ENCODE results near the gene DAW1. TPM values are rescaled to one million over a fixed set of nuclear protein-coding genes. Genes with fewer than 3 reads are reported as not detected.

DAW1 gene
- total RNA-seq, 1 donor from 2014 or later = not detected

DNA sequence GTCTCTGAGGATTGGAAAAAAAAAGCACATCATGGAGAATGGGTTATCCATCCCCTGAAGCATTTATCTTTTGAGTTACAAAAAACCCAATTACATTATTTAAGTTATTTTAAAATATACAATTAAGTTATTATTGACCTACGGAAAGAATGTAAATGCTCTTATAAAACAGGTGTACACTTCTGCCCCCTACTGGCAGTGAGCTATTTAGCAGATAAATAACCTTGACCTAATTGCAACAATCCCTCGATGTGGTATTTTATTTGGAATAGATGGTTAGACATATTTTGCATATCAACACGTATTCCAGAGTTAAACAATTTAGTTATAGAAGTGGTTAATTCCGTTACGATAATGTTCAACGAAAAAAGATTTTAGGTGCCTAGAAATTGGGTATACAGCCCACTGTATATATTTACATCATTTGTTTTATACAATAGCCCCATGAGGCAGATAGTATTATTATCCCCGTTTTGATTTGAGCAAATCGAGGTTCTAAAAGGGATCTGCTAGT, 9.1 kb upstream of the DAW1 start:
- DNase-seq = peak; percentile 85

DNA sequence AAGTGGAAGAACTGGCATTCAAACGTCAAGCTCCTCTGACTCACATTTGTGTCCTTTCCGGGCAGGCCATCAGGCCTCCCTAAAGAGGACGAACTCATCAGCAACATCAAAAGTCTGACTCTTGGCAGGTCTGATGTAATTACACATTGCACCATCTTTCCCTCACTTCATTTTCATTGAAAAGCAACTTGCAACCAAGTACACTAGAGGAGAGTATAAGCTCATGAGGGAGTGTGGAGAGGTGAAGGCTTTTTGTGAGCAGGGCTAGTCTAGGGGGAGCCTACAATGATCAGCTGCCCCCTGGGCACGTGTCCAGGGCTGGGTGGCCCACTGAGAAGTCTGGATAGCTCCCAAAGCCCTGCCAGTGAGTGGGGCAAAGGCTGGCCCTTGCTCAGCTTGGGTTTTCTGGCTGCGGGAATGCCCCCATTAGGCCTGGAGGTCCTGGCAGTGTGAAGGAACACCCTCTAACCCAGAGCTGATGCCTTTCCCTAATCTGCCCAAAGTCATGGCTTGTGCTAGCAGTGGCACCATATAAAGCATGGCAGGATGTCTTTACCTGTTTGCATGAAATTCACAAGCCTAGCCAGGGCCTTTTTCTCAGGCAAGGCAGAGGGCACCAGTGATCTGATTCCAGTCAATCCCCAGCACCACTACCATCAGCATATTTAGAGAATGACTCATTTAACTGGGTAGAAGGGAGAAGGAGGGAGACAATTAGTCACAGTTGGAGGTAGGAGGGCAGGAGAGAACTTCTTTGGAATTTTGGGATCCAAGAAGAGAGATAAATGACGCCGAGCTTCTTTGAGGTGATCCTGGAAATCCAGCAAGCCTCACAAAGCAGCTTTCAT, 8.5 kb upstream of the DAW1 start:
- peak; percentile 77 for DNase-seq

DNA sequence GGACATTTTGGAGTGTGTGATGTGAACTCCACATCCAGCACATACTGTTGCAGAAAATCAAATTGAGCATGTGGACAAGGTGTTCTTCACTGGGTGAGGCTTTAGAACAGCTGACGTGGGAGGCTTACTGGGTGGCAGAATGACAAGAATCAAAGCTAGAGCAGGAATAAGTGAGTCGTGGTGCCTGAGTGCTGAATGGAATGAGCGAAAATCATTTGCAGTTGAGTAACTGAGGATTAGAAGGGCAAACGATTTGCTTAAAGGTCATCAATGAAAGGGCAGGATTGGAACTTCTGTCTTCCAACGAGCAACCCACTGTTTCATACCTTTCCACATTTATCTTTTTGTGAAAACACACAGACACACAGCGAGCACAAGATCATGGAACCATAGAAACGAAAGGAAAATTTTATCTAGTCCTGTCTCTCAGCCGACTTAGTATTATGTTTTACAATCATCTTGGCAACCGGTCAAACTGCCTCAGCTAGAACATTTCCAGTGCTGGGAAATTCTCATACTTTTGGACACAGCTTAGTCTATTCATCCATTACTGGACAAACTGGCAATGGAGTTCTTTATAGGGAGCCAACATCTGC, 7.2 kb upstream of the DAW1 start:
- DNase-seq = no peak

DNA sequence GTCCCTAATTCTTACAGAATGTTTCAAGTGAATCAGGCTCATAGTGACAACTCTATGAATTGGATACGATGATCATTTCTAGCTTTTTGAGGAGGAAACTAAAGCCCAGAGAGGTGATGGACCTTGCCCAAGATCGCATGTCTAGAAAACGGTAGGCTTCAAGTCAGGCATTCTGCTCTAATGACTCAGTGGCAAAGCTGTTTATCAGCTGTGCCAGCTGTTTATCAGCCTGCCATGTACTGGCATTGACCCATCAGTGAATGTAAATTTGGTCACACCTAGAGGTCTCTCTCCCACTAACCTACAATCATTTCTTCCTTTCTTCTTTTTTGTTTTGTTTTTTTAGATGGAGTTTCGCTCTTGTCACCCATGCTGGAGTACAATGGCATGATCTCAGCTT, 6.1 kb upstream of the DAW1 start:
- no peak for DNase-seq

- no peak for DNase-seq
These were observed 4.0 kb upstream of the DAW1 start for GRCh38 chr2:227867386-227867785.

DNA sequence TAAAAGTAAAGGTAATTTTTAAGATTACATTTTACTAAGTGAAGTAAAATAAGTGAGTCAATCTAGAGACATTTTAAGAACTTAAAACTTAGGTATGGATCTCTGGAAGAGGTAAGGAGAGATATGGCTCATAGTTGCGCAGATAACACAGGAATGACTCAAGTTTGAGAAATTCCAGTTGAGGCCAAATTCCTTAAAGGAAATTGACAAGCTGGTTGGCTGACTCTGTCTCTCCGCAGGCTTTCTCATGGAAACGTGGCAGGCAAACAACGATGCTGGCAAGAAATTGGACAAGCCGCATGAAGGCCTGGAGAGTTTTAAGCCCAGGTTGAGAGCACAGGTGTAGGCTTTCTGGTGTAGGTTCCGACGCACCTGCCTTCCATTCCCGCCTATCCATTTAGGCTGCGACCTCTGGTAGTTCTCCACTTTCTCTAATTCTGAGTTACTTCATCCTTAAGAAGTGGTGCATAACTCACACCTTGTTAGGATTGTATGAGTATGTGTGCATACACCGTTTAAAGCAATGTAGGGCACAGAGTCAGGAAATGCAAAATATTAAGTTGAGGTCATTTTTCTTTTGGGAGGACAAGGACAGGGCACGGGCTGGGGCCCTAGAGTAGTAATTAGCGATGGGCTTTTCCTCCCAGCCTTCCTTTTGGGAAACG, 589 bp upstream of the DAW1 start:
- peak; percentile 71 for DNase-seq

- DNase-seq = no peak
These were observed 1.2 kb downstream of the DAW1 start for GRCh38 chr2:227872676-227873075.

DNA sequence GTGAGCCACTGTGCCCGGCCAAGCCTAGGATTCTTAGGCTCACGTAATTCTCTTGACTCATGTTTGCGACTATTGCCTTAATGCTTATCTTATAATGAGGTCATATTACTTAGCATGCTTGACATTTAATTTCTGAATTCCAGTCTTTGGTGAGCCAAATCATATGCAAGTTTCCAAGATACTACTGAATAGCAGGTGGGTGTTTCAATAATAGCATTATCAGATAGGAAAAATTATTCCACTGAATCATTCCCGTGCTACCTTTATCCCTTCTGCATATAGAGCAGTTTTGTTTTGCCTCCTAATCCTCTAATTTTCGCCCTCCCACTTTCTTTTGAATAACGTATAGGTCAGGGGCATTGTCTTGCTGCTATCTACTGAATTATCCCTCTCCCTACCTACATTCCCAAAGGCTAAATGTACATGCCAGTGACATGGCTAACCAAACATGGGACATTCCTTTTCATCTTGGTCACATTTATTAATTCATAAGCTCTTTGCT, 4.9 kb downstream of the DAW1 start:
- no peak for DNase-seq

GRCh38 chr2:227877421-227878310, 6.2 kb downstream of the DAW1 start:
- no peak for DNase-seq

DNA sequence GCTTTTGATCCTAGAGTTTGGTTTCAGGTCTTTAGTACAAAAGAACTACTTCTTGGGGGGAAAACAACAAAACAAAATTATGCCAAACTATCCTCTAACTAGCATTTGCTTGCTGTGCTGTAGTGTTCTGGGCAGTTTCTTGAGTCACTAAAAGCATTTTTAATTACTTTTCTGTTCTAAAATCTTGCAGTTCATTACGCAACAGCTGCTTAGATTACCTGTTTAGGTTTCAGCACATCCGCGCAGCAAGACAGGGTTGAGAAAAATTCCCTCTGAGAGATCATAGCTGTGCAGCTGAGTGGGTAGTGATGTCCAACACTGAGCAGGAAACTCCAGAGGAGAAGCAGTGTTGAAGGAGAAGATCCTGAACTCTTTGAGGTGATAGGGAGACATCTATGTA, 9.0 kb downstream of the DAW1 start:
- DNase-seq = no peak

DNA sequence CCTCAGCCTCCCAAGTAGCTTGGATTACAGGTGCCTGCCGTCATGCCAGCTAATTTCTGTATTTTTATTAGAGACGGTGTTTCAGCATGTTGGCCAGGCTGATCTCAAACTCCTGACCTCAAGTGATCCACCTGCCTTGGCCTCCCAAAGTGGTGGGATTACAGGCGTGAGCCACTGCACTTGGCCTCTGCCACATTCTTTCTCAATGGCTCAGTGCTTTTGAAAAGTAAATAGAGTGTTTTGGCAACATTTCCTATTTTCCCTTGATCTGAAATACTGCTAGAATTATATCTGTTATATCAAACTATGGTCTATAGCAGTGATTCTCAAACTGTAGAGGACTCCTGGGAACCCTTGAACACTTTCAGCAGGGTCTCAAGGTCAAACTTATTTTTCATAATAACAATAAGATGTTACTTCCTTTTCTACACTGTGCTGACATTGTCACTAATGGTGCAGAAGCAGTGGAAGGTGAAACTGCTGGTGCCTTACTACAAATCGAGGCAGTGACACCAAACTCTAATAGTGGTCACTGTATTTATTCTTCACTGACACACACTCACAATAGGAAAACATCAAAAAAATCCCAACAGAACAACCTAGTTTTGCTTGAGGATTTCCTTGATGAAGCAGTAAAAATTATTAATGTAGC, 10.6 kb downstream of the DAW1 start:
- DNase-seq = no peak

DNA sequence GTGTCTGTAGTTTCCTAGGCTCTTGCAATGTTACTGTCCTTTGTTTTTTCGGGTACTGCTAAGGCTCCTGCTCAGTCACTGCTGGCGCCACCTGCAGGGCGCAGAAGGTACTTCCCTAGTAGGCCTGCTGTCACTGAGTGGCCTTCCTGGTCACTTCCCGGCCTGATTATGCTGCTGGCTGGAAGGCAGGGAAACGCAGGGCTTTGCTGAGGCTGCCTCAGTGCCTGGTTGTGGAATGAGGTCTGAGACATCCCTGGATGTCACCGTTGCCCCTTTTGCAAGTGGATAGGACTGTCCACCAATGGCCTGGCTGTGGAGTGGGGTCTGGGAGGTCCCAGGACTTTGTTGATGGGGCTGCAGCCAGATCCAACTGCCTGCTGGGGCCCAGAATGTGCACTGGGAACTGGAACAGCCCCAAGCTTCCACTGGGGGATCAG, 13.1 kb downstream of the DAW1 start:
- DNase-seq = peak; percentile 89

DNA sequence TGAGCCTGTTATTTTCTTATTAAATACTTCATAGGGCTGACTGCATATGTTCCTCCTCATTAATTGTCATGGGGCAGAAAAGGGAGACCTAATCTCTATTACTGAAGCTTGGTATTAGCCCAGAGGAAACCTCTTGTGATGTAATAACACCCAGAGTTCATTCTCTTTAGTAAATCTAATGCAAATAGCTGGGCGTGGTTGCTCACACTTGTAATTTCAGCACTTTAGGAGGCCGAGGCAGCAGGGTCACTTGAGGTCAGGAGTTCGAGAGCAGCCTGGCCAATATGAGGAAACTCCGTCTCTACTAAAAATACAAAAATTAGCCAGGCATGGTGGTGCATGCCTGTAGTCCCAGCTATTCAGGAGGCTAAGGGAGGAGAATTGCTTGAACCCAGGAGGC, 14.7 kb downstream of the DAW1 start:
- DNase-seq = no peak

- no peak for DNase-seq
These were observed 16.9 kb downstream of the DAW1 start for GRCh38 chr2:227888289-227888688.

GRCh38 chr2:227889336-227889735, 17.9 kb downstream of the DAW1 start:
- DNase-seq = no peak

- peak; percentile 76 for DNase-seq
These were observed 19.2 kb downstream of the DAW1 start for GRCh38 chr2:227890495-227891079.

DNA sequence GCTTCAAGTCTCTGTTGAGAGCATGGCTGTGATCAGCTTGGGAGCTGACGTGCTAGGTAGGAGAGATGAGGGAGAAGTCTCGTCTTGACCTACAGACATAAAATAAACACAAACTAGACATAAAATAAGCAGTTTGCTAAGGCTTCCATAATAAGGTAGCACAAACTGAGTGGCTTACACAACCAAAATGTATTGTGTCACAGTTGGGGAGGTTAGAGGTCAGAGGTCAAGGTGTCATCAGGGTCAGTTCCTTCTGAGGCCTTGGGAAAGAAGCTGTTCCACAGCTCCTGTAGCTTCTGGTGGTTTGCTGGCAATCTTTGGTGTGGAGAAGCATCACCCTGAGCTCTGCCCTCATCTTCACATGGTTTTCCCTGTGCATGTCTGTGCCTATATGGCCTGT, 20.2 kb downstream of the DAW1 start:
- DNase-seq = no peak

DNA sequence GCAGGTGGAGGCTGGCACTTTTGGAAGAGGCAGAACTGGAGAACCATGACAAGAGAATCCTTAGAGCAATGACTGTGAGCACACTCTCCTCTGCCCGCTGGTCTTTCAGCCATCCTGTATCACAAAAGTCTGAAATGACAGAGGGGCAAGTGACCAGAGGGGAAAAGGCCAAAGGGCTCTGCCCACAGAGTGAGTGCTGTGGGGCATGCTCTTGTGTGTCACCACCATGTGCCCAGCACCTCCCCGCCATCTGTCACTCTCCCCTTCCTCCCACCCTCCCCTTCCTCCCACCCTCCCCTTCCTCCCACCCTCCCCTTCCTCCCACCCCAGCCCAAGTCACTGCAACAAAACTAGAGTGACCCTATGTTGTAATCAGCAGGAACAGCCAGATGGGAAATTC, 31.9 kb downstream of the DAW1 start:
- no peak for DNase-seq

- no peak for DNase-seq
These were observed 35.6 kb downstream of the DAW1 start for GRCh38 chr2:227906991-227907390.

DNA sequence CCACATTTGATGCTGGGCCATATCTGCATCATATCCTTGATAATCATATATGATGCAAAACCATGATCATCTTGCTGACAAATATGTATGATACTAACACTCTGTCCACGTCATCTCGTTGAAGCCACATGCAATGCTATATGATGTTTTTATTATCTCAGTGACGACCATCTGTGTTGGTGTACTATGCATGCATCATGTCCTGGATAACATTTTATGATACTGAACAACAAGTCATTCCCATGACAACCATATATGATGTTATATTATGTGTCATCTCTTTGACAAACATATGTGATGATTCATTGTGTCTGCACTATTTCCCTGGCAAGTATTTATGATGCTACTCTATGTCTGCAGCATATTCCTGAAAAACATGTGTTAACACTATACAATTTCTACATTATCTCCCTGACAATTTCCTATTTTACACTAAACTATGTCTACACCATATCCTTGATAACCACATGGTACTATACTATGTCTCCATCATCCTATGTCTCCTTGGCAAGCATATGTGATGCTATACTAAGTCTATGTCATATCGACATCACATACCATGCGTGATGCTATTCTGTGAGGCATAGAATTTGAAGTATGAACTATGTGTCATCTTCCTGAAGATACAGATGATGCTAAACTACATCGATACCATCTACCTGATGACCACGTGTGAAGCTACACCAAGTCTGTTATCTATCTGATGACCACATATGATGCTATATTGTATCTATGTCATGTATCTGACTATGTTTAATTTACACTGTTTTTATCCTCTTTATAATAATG, 37.0 kb downstream of the DAW1 start:
- no peak for DNase-seq

DNA sequence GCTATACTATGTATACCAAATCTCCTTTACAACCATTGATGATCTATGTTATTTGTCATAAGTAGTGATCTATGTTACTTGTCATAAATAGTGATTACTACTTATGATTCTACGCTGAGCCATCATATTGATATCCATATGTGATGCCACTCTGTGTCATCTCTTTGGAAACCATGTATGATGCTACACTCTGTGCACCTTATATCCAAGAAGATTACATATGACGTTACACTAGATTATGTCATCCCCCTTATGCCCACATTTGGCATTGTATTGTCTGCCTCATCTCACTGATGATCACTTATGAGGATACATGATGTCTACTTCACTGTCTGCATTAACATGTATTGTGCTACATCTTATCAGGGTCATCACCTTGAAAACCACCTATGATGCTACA, 42.9 kb downstream of the DAW1 start:
- no peak for DNase-seq
